Suprapubic skin (tissue), 3 donors: ENCODE results near the gene UCP3.

ENCODE experiments used
- EP300 ChIP-seq: sonication (generic); formaldehyde crosslinking; IDR thresholded peaks from one replicate; pipeline ENCODE4 v1.6.1; 2017; ENCODE audit warnings: antibody characterized with exemption
- TF ChIP-seq, protein P1 (sequence below), 2 donors: fragments of 200-600 bp in 1 of 2; fragments of 450-650 bp in 1 of 2; sonication (generic) in 1 of 2; IDR thresholded peaks; one replicate each; pipeline ENCODE4 v1.5.1; 2016 to 2019; ENCODE audit warnings: antibody characterized with exemption in 2 of 2, mild to moderate bottlenecking in 1 of 2, moderate library complexity in 1 of 2

DNA sequence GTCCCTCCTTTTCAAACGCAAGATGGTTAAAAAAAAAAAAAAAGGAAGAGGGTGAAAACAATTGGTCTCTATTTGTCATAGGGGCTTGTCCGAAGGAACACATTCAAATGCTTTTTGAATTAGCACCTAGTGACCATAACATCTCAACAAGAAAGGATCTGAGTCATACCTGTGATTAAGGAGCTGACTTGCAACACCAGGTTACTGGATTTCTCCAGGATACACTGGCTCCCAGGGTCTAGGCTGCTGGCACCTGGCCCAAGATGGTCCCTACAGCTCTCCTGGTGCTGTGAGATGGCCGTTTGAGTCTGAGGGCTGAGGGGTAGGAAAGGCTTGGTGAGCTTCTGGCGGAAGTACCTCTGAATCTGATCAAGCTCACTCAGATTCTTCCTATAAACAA, 28.4 kb upstream of the UCP3 start:
- TF ChIP-seq, protein P1, sequence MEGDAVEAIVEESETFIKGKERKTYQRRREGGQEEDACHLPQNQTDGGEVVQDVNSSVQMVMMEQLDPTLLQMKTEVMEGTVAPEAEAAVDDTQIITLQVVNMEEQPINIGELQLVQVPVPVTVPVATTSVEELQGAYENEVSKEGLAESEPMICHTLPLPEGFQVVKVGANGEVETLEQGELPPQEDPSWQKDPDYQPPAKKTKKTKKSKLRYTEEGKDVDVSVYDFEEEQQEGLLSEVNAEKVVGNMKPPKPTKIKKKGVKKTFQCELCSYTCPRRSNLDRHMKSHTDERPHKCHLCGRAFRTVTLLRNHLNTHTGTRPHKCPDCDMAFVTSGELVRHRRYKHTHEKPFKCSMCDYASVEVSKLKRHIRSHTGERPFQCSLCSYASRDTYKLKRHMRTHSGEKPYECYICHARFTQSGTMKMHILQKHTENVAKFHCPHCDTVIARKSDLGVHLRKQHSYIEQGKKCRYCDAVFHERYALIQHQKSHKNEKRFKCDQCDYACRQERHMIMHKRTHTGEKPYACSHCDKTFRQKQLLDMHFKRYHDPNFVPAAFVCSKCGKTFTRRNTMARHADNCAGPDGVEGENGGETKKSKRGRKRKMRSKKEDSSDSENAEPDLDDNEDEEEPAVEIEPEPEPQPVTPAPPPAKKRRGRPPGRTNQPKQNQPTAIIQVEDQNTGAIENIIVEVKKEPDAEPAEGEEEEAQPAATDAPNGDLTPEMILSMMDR (IDR thresholded peaks at IDR 0.05) = no peak
- TF ChIP-seq EP300 = no peak
